SU-DHL-6 (cell line): ENCODE results near the gene TMEM120B.

Experiments
- H2AFZ ChIP-seq: fragments of 200-600 bp; sonication (generic); 2 replicates; pipeline ENCODE4 v1.6.1; 2014; ENCODE audit warnings: low read depth, mild to moderate bottlenecking, moderate library complexity, mixed read lengths, antibody characterized with exemption, low read length; ENCODE audit not compliant: severe bottlenecking
- H3F3A ChIP-seq: fragments of 200-600 bp; shearing (Covaris generic); 2 replicates; pipeline ENCODE4 v1.6.0; 2016; ENCODE audit warnings: antibody characterized with exemption, mild to moderate bottlenecking; ENCODE audit not compliant: insufficient read depth
- H3K27ac ChIP-seq: fragments of 200-600 bp; sonication (generic); 2 replicates; pipeline ENCODE4 v1.5.1; 2016; ENCODE audit warnings: low read depth, mild to moderate bottlenecking, low read length, moderate library complexity, mixed read lengths
- H3K27me3 ChIP-seq: fragments of 200-600 bp; sonication (generic), shearing (Covaris generic); 2 replicates; pipeline ENCODE4 v1.6.0; 2014; ENCODE audit warnings: mild to moderate bottlenecking, low read length
- H3K36me3 ChIP-seq: fragments of 200-600 bp; sonication (generic); 2 replicates; pipeline ENCODE4 v1.6.1; 2014; ENCODE audit warnings: mild to moderate bottlenecking, low read length, mixed read lengths
- H3K4me2 ChIP-seq: fragments of 300-600, 200-600 bp; shearing (Covaris generic), sonication (generic); 2 replicates; pipeline ENCODE4 v1.6.0; 2014; ENCODE audit warnings: low read length, low read depth, mild to moderate bottlenecking; ENCODE audit not compliant: poor library complexity, severe bottlenecking
- H3K4me3 ChIP-seq: fragments of 200-600 bp; sonication (generic); 2 replicates; pipeline ENCODE4 v1.5.1; 2014; ENCODE audit warnings: antibody characterized with exemption, low read length, mild to moderate bottlenecking, mixed read lengths; ENCODE audit not compliant: insufficient read depth, poor library complexity, severe bottlenecking
- H3K79me2 ChIP-seq: fragments of 200-600 bp; sonication (generic); 2 replicates; pipeline ENCODE4 v1.6.1; 2014; ENCODE audit warnings: mild to moderate bottlenecking, low read length, moderate library complexity; ENCODE audit not compliant: insufficient read depth
- H3K9ac ChIP-seq: fragments of 200-600 bp; sonication (generic); 2 replicates; pipeline ENCODE4 v1.7.0; 2014; ENCODE audit warnings: mild to moderate bottlenecking, low read length
- H3K9me2 ChIP-seq: fragments of 200-600 bp; sonication (generic); replicated peaks from 2 replicates; pipeline ENCODE4 v1.6.1; 2014; ENCODE audit warnings: low read length; ENCODE audit not compliant: insufficient read depth
- H3K9me3 ChIP-seq: fragments of 200-600 bp; sonication (generic); 2 replicates; pipeline ENCODE4 v1.6.1; 2014; ENCODE audit warnings: low read length, mixed read lengths; ENCODE audit not compliant: insufficient read depth
- H4K20me1 ChIP-seq: fragments of 200-600 bp; sonication (generic); 2 replicates; pipeline ENCODE4 v1.6.1; 2014; ENCODE audit warnings: low read depth, mild to moderate bottlenecking, antibody characterized with exemption, low read length, moderate library complexity, mixed read lengths
- CTCF ChIP-seq: fragments of 200-600 bp; sonication (generic); IDR thresholded peaks from one replicate; pipeline ENCODE4 v1.5.1; 2017; ENCODE audit warnings: antibody characterized with exemption, mild to moderate bottlenecking, low read length, moderate library complexity; ENCODE audit not compliant: insufficient read depth, poor library complexity, severe bottlenecking
- EZH2phosphoT487 ChIP-seq: fragments of 200-600 bp; sonication (generic), shearing (Covaris generic); conservative IDR thresholded peaks from 2 replicates; pipeline ENCODE4 v1.6.1; 2018; ENCODE audit warnings: mild to moderate bottlenecking, antibody characterized with exemption, low read length, moderate library complexity, mixed read lengths

The TMEM120B gene

GRCh38 chr12:121719926-121720414 lies 7.4 kb downstream of the TMEM120B start:
- TF ChIP-seq EZH2phosphoT487 (no peak), CTCF (no peak)
- no peaks in the 10 kb centered on the region; the same call in 1 of the 2 replicates for H3K79me2 ChIP-seq
- no peak overlapping the region for H3K27ac ChIP-seq
- no peak overlapping the region for H2AFZ ChIP-seq
- no peaks in the 10 kb centered on the region for H3K9me2 ChIP-seq
- no peaks in the 10 kb centered on the region; the same call in 1 of the 2 replicates for H3F3A ChIP-seq
- H4K20me1 ChIP-seq: no peaks in the 10 kb centered on the region
- H3K36me3 ChIP-seq: no peaks in the 10 kb centered on the region
- no peak overlapping the region for H3K4me3 ChIP-seq
- no peaks in the 10 kb centered on the region for H3K9me3 ChIP-seq
- no peak overlapping the region for H3K4me2 ChIP-seq
- no peak overlapping the region for H3K9ac ChIP-seq
- no peaks in the 10 kb centered on the region for H3K27me3 ChIP-seq

- H3K27me3 ChIP-seq: no peaks in the 10 kb centered on the region
- H3K4me2 ChIP-seq: no peak overlapping the region
- H3K27ac ChIP-seq: no peak overlapping the region
- TF ChIP-seq EZH2phosphoT487: no peak
- TF ChIP-seq CTCF: no peak
- no peaks in the 10 kb centered on the region for H3K9me3 ChIP-seq
- H3K36me3 ChIP-seq: no peaks in the 10 kb centered on the region
- no peaks in the 10 kb centered on the region for H3K9me2 ChIP-seq
- H3K4me3 ChIP-seq: no peak overlapping the region
- no peak overlapping the region for H2AFZ ChIP-seq
- H3F3A ChIP-seq: no peaks in the 10 kb centered on the region; the same call in 1 of the 2 replicates
- no peak overlapping the region for H3K9ac ChIP-seq
- H4K20me1 ChIP-seq: no peaks in the 10 kb centered on the region
- H3K79me2 ChIP-seq: no peaks in the 10 kb centered on the region; the same call in 1 of the 2 replicates
Observed at GRCh38 chr12:121720762-121721161, 8.2 kb downstream of the TMEM120B start.

GRCh38 chr12:121722511-121722910 lies 10.0 kb downstream of the TMEM120B start:
- TF ChIP-seq CTCF (no peak), EZH2phosphoT487 (no peak)
- H3K27me3 ChIP-seq: no peaks in the 10 kb centered on the region
- no peaks in the 10 kb centered on the region; the same call in 1 of the 2 replicates for H3F3A ChIP-seq
- no peaks in the 10 kb centered on the region; the same call in 1 of the 2 replicates for H3K79me2 ChIP-seq
- no peaks in the 10 kb centered on the region for H3K36me3 ChIP-seq
- no peaks in the 10 kb centered on the region for H4K20me1 ChIP-seq
- no peak overlapping the region for H2AFZ ChIP-seq
- H3K9me2 ChIP-seq: no peaks in the 10 kb centered on the region
- H3K9ac ChIP-seq: no peak overlapping the region
- H3K4me2 ChIP-seq: no peak overlapping the region
- no peak overlapping the region for H3K4me3 ChIP-seq
- no peaks in the 10 kb centered on the region for H3K9me3 ChIP-seq
- H3K27ac ChIP-seq: no peak overlapping the region
